ENCODE measurements around the gene CAMK1G. TPM values are rescaled to one million over a fixed set of nuclear protein-coding genes. Genes with fewer than 3 reads are reported as not detected.

Gene CAMK1G
- total and polyA plus RNA-seq, 9 of the 15 experiments (the other 6 are each of a cell fraction or from before 2014, with no cell fraction given): not detected

DNA sequence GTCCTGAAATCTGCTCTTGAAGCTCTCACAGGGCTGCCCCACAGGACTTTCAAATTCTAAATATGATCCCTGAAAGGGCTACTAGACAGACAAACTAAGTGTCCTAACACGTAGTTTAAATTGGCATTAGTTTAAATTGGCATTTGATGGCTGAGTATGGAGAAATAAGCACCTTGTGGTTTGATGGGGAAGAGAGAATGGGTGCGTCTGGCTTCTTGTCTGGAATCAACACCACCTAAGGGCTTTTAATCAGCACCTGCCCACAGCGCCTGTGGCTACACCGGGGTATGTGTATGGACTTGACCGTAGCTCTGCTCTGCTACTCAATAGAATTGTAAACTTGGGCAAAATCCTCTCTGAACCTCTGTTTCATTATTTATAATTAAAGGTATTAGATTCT is 74.4 kb downstream of the CAMK1G start (continued):
- TF ChIP-seq, protein P1, sequence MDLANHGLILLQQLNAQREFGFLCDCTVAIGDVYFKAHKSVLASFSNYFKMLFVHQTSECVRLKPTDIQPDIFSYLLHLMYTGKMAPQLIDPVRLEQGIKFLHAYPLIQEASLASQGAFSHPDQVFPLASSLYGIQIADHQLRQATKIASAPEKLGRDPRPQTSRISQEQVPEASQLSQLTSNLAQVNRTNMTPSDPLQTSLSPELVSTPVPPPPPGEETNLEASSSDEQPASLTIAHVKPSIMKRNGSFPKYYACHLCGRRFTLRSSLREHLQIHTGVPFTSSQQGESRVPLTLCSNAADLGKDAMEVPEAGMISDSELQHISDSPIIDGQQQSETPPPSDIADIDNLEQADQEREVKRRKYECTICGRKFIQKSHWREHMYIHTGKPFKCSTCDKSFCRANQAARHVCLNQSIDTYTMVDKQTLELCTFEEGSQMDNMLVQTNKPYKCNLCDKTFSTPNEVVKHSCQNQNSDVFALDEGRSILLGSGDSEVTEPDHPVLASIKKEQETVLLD (IDR thresholded peaks at IDR 0.05): no peak

DNA sequence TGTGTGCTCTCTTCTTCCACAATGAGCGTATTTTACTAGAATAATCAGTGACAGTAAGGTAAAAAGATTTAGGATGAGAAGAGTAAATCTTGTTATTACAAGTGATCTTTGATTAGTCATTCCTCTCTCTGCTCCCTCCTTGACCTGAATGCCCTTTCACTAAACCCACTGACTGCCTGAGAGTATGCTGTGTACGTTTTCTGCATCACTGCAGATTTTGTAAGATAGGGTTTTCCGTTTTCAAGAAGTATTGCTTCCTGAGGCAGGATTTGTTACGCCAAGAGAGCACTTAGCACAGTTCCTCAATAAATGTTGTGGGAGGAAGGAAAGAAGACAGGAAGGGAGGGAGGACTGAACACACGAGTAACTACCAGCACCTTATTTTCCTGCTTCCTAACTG is 76.4 kb downstream of the CAMK1G start:
- Histone ChIP-seq H3K4me3 (no peak overlapping the region), H3K9me3 (replicated peaks; ENCODE audit: control insufficient read depth, insufficient read depth, low read depth, low read length) (no peaks in the 10 kb centered on the region), H3K4me2 (ENCODE audit: insufficient read depth, low read length) (no peak overlapping the region), H2AFZ (ENCODE audit: low read depth, low read length) (no peak overlapping the region), H3K27me3 (ENCODE audit: control insufficient read depth in 2 of 2, insufficient read depth in 2 of 2, low read length in 2 of 2) (peaks cover 0 to 6% of the 10 kb centered on the region in 2 experiments; a peak in 2 of 5 replicates), H3K27ac (ENCODE audit: extremely low read depth, low read depth, low read length) (no peak overlapping the region), H4K20me1 (replicated peaks; ENCODE audit: control insufficient read depth, insufficient read depth, low read length) (no peaks in the 10 kb centered on the region), H3K9me1 (ENCODE audit: control insufficient read depth, insufficient read depth, low read length) (no peaks in the 10 kb centered on the region), H3K9ac (ENCODE audit: insufficient read depth in 1 of 2, low read depth in 2 of 2, low read length in 2 of 2) (no peak overlapping the region), H3K79me2 (ENCODE audit: control insufficient read depth, insufficient read depth, low read length) (no peaks in the 10 kb centered on the region), H3K36me3 (ENCODE audit: control insufficient read depth, insufficient read depth, low read length) (no peaks in the 10 kb centered on the region), H3K4me1 (replicated peaks in 1 of 2; ENCODE audit: control insufficient read depth in 2 of 2, insufficient read depth in 2 of 2, low read length in 2 of 2) (peaks cover 5 to 6% of the 10 kb centered on the region in 2 experiments; a peak in 3 of 5 replicates)
- WGBS (ENCODE audit: insufficient coverage, low coverage, missing lambda C conversion rate): 2% methylated on average over 5 of the region's 5 CpGs
- BruUV-seq (replicated peaks): no TSS peak
- DNase-seq (ENCODE audit: extremely low read depth in 1 of 4, low spot score in 3 of 4) (no peak), ATAC-seq (peak; percentile 25), FAIRE-seq (no peak)
- in situ Hi-C loops (cut with MboI): loop anchor here (10.0 kb wide), 1 partner anchor 1835 kb away; no protein-coding TSS in a partner anchor
- ChIA-PET CTCF (ENCODE audit: low intra/inter-chr PET ratio) (no interaction called here), POLR2A (no interaction called here)
- intact Hi-C loops (cut with micrococcal nuclease): no loop called here
- TF ChIP-seq ZNF3 (CRISPR knock-in tag; IDR thresholded peaks at IDR 0.05) (no peak), ZNF644 (tag; IDR thresholded peaks at IDR 0.05; ENCODE audit: low read depth) (no peak), SMARCA5 (IDR thresholded peaks at IDR 0.05) (no peak), POLR2A (conservative IDR thresholded peaks at IDR 0.05) (no peak), MAFG (tag; conservative IDR thresholded peaks at IDR 0.05) (peak; percentile 48; the same call in 1 of the 2 replicates), CBX3 (IDR thresholded peaks at IDR 0.05; ENCODE audit: borderline replicate concordance in 1 of 2, low read length in 2 of 2) (no peak), ZNF431 (CRISPR knock-in tag; IDR thresholded peaks at IDR 0.05) (no peak)
- TF ChIP-seq, protein P2, sequence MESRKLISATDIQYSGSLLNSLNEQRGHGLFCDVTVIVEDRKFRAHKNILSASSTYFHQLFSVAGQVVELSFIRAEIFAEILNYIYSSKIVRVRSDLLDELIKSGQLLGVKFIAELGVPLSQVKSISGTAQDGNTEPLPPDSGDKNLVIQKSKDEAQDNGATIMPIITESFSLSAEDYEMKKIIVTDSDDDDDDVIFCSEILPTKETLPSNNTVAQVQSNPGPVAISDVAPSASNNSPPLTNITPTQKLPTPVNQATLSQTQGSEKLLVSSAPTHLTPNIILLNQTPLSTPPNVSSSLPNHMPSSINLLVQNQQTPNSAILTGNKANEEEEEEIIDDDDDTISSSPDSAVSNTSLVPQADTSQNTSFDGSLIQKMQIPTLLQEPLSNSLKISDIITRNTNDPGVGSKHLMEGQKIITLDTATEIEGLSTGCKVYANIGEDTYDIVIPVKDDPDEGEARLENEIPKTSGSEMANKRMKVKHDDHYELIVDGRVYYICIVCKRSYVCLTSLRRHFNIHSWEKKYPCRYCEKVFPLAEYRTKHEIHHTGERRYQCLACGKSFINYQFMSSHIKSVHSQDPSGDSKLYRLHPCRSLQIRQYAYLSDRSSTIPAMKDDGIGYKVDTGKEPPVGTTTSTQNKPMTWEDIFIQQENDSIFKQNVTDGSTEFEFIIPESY (CRISPR knock-in tag; IDR thresholded peaks at IDR 0.05): no peak
- TF ChIP-seq, protein P3, sequence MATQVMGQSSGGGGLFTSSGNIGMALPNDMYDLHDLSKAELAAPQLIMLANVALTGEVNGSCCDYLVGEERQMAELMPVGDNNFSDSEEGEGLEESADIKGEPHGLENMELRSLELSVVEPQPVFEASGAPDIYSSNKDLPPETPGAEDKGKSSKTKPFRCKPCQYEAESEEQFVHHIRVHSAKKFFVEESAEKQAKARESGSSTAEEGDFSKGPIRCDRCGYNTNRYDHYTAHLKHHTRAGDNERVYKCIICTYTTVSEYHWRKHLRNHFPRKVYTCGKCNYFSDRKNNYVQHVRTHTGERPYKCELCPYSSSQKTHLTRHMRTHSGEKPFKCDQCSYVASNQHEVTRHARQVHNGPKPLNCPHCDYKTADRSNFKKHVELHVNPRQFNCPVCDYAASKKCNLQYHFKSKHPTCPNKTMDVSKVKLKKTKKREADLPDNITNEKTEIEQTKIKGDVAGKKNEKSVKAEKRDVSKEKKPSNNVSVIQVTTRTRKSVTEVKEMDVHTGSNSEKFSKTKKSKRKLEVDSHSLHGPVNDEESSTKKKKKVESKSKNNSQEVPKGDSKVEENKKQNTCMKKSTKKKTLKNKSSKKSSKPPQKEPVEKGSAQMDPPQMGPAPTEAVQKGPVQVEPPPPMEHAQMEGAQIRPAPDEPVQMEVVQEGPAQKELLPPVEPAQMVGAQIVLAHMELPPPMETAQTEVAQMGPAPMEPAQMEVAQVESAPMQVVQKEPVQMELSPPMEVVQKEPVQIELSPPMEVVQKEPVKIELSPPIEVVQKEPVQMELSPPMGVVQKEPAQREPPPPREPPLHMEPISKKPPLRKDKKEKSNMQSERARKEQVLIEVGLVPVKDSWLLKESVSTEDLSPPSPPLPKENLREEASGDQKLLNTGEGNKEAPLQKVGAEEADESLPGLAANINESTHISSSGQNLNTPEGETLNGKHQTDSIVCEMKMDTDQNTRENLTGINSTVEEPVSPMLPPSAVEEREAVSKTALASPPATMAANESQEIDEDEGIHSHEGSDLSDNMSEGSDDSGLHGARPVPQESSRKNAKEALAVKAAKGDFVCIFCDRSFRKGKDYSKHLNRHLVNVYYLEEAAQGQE (IDR thresholded peaks at IDR 0.05; ENCODE audit: borderline replicate concordance): no peak
- TF ChIP-seq, protein P3 (CRISPR knock-in tag; IDR thresholded peaks at IDR 0.05; ENCODE audit: low read depth): no peak
